ENCODE measurements around the gene SLCO3A1. TPM values are rescaled to one million over a fixed set of nuclear protein-coding genes. Genes with fewer than 3 reads are reported as not detected.

The SLCO3A1 gene
- total RNA-seq, 1 donor, result 17.2 TPM

DNA sequence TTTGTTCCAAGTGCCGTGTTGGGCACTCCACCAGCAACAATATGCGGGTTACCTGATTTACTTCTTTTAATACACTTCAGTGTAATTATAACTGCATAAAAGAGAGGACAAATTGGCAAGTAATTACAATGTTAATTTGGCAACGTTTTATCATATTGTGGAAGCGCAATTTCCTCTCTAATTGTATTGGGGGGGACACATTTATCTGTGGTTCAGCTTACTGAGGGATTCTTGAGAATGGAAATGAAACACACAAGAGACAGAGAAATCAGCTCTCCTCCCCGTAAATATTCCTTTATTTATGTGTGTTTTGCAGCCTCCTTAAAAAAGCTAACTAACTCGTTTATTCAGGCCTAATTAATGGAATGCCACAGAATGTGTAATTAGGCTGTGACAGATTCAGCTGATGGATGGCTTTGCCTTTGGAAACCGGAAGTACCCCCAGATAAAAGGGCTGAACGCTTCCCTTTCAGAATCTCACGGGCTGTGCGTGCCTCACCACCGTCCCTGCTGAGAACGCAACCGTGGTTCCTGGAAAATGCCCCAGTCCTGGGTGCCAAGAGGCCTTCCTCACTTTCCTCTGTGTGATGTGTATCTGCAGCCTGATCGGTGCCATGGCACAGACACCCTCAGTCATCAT, 293.1 kb downstream of the SLCO3A1 start:
- DNase-seq (ENCODE audit: low read depth in 2 of 3, low spot score in 2 of 3), result no peak

DNA sequence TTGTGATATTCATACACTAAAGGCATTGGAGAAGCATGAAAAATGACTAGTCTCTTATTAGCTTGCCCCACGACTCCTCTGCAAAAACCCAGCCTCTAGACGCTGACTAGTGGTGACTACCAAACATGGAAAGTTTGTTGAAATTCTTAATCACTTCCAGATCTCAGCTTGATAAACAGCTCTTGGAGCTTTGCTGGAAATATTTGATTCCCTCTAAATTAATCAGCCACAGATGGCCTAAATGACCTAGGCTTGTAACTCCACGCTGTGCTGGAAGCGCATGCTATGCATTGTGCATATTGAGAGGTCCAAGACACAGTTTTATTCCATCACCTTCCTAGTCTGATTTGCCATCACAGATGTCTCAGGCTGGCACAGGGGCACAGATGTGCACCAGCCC, 295.5 kb downstream of the SLCO3A1 start:
- DNase-seq (ENCODE audit: low read depth in 2 of 3, low spot score in 2 of 3), result no peak

DNA sequence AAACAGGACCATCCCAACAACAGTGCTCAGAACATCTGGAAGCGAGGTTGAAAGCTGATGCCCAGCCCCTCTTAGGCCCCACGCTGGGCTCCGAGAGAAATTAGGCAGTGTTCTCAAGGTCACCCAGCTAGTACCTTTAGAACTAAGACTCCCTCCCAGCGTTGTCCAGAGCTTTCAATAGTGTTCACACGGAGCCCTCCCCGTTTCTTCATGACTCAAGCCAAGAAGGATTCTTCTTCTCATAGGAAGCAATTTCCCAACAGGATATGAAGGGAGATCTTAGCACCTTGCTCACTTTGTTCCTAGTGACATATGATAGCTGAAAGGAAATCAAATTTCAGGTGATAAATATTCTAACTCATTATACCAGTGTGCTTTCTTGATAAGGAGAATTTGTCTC, 296.0 kb downstream of the SLCO3A1 start:
- no peak for DNase-seq (ENCODE audit: low read depth in 2 of 3, low spot score in 2 of 3)

DNA sequence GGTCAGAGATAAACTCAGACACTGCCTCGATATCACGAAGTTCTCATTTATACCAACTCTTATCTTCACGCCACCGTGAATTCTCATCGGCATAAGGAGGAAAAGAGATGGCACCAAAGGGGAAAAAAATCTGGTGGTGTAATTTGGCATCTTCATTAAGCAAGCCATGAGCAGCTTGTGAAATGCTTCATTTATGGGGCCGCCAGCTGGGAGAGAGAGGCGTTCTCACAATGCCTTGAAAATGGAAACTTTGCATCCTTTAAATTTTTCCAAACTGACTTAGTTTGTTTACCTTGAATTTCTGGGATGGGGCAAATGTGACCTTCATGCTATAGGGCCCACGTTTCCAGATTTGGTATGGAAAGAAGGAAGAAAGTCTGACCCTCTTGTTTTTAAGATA, 297.7 kb downstream of the SLCO3A1 start:
- no peak for DNase-seq (ENCODE audit: low read depth in 2 of 3, low spot score in 2 of 3)

DNA sequence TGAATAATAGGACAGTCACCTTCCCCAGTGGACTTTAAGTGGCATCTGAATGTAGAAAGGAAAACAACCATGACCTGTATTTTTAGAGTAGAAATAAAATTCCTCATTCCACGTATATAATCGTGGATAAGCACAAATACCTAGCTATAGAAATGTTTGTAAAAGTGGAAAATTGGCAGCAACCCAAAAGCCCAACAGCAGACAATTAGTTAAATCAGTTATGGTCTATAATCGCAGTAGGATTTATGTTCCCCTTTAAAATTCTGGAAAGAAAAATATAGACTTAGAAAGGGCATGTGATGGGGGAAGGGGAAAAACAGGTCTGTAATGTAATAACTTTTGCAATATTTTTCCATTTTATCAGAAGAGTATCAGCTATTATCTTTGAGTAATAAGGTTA, 298.2 kb downstream of the SLCO3A1 start:
- no peak for DNase-seq (ENCODE audit: low read depth in 2 of 3, low spot score in 2 of 3)

DNA sequence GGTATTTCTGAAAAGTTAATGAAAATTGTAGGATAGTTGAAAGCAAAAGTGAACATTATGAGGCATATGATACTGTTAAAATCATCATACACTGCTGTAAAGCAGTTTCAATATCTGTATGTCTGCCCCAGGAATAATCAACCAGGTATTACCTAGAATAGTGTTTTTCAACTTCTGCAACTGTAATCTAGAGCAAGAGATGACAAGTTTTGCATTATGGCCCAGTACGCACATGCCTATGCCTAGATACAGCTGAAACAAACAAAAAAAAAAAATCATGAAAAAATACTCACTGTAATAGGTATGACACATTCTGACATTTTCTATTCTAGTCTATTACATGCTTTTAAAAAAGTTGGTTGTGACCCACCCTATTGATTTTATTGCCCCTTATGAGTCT, 299.5 kb downstream of the SLCO3A1 start:
- DNase-seq (ENCODE audit: low read depth in 2 of 3, low spot score in 2 of 3), result no peak

DNA sequence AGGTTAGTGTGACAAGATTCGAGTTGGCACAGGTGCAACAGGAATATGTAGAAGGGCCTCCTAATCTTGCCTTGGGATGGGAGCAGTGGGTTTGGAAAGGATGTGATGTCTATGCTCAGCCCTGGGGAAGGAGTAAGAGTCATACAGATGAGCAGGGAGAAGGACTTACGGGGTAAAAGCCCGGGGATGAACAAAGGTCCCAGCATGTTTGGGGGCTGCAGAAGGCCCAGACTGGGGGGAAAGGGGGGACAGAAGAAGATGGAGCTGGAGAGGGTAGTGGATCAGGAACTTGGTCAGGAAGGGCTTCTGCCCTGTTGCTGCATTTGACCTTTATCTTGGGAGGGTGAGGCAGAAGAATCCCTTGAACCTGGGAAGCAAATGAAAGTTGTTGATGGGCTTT, 300.1 kb downstream of the SLCO3A1 start:
- no peak for DNase-seq (ENCODE audit: low read depth in 2 of 3, low spot score in 2 of 3)

DNA sequence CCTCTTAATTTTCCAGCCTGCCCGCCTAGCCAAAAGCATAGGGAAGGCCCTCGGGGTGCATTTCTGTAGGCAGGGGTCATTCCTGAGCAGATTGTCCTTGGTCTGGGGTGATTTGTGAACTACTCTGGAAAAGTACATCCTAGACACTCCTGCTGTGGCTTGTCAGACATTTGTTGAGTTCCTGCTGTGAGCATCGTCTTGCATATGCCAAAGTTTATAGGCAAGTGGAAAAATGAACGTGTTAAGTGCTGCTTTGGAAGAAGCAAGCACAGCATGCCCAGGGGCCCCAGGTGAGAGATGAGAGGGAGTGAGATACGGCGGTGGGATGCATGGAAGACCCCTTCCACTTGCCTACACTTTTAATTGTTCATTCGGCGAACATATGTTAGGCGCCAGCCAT, 302.4 kb downstream of the SLCO3A1 start:
- DNase-seq (ENCODE audit: low read depth in 2 of 3, low spot score in 2 of 3), result no peak

DNA sequence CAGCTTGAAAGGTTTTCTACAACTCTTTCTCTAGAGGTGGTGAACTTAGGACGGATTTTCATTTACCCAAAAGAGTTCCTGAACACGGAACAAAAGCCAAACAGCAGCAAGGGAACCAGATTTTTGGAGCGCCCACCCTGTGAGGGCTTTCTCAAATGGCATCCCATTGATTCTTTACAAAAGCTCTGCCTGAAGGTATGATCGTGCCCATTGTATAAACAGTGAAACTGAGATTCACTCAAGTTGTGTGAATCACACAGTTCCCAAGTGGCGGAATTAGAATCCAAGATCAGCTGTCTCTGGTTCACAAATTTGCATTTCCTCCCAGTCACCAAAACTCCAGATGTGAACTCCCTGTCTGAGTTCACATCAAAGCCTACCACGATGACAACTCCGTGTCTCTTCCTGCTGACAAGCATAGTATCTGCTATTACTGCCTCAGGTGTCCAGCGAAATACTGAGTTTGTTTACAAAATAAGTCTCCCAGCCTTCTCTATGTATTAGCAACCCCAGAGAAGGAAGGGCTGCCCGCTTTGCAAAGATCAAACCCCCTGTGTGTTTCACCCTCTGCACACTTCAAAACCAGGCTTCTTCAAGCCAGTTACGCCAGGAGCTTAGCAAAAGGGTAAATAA, 304.3 kb downstream of the SLCO3A1 start:
- DNase-seq (ENCODE audit: low read depth in 2 of 3, low spot score in 2 of 3), result no peak

DNA sequence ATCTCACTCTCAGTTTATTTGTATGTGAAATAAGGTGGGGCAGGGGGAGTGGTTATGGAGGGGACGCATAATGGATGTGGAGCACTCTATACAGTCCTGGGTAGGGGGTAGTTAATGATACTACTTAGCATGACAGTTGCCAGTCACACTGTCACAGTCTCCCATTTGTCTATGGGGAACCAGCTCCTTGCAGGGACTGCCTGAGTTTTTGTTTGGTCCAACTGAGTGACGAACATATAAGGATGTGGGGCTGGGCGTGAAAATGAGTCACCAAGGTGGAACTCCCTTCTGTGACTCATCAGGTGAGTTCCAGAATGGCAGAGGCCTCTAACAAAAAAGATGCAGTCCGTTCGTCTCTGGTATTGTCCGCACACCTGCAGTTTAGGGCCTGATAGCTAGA, 304.9 kb downstream of the SLCO3A1 start:
- no peak for DNase-seq (ENCODE audit: low read depth in 2 of 3, low spot score in 2 of 3)

DNA sequence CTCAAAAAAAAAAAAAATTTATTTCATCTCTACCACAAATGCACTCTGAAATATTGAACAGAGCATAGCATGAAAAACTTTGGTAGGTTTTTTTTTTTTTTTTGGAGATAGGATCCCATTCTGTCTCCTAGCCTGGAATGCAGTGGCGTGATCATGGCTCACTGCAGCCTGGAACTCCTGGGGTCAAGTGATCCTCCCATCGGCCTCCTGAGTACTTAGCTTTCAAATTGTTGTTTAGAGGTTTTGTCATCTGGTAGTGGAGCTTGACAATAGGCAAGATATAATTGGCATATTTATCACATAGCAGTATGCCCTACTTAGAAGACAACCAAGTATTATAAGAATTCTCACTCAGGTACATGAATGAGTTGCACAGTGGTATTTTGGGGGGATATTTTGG, 306.0 kb downstream of the SLCO3A1 start:
- no peak for DNase-seq (ENCODE audit: low read depth in 2 of 3, low spot score in 2 of 3)

DNA sequence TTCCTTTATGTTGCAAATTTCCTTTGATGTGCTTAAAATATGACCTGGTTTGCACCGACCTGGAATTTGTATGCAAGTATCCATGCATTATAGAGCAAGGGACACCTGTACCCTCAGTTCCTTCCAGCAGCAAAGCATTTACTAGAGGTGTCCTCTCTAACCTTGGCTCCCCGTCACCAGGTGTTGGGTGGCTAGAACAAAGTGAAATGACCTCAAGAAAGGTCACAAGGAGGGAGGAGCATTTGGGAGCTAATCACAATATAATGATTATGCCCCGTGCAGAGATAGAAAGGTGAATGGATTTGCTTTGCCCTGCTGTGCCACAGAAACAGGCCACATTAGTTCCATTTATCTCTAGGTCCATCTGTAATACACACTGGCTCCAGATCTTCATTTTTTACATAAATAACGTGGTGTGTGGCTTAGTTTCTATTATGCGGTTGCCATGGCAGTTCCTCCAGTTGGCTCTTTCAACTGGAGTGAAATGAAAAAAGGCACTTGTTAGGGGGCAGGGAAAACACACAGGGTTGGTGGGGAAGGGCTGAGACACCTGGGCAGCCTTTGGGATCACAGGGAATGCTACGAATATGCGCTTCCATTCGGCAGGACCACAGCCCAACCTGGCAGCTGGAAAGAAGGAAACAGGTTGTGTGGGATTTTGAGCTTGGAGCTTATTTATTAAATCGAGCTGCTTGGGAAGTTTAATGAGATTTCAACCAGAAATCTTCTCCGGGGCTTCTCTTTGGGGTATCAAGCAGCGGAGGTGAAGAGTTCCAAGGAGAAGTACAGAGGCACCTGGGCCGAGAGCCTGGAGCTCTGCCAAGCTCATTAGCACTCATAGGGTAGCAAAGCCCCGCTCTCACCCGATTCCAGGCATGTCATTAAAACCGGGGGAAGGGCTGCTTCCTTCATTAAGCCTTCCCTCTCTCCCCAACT, 306.7 kb downstream of the SLCO3A1 start:
- no peak for DNase-seq (ENCODE audit: low read depth in 2 of 3, low spot score in 2 of 3)

DNA sequence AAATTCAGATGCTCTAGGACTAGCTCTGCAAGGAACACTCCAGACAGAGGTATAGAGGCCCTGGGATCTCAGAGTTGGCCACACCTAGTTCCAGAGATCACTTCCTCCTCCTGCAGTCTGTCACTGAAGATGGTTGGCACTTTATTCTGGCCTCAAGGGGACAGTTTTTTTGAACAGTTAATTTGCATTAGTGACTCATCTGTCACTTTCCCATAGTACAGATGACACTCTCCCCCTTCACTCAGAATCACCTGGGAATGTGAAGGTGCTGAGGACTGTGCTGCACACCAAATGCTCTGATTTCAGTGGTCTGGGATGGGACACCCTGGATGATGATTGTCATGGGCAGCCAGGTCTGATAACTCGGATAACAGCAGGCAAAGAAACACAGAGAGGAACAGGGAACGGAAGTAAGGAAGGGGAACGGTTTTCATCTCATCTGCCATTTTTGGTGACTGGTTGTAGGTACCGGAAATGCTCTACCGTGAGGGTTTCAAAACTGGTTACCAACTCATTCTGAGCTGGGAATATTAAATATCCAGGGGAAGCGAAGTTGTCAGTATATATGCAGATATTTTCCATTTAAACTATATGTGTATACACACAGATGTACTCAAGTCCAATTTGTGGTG, 307.6 kb downstream of the SLCO3A1 start:
- no peak for DNase-seq (ENCODE audit: low read depth in 2 of 3, low spot score in 2 of 3)

DNA sequence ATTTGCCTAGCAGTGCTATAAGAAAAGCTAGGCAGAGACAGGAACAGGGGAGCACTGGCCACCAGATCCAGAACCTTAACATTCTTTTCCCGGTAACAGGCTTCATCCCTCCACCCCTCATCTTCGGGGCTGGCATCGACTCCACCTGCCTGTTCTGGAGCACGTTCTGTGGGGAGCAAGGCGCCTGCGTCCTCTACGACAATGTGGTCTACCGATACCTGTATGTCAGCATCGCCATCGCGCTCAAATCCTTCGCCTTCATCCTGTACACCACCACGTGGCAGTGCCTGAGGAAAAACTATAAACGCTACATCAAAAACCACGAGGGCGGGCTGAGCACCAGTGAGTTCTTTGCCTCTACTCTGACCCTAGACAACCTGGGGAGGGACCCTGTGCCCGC, 309.1 kb downstream of the SLCO3A1 start:
- DNase-seq (ENCODE audit: low read depth in 2 of 3, low spot score in 2 of 3), result no peak

DNA sequence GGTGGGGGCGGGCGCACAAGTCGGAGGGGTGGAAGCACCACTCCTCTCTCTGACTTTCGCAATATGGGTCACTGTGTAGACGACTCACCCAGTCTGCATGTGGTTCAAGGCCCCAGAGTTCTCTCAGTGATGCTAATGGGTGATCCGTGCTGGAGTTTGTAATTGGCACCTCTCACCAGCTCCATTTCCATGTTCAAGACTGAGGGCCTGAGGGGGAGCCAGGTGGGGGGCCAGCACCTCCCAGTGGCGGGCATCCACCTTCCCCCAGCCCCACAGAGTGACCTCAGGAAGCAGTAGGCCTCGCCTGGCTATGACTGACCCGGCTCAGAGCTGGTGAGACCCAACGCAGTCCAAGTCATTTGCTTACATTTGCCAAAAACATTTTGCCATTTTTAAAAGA, 310.1 kb downstream of the SLCO3A1 start:
- DNase-seq (ENCODE audit: low read depth in 2 of 3, low spot score in 2 of 3), result no peak

DNA sequence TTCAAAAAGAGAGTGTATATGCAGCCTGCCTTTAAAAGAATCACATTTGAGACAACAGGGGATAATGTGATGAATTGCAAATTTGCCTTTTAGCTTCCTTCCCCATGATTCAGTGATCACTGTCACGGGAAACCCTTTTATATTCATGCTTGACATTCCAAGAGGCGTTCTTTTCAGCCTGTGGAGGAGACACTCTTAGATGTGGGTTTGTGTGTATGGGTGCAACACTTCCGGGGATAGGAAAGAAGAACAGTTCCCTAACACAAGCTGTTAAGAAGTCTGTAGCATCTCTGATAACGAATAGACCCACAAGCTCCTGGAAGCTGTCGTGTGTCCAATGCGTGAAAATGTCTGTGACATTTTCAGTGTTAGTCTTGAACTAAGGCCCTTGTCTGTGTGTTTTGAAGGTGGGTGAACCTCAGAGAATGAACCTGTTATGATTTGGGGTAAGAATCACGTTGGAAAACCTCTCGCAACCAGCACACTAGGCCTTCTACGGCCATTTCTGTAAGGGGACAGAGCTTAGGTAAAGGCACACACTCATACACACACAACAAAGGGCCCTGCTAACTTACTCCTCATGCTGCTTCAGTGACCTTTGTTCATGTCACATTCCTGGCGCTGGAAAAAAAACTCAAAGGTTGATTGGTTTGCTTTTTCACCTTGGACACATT, 311.0 kb downstream of the SLCO3A1 start:
- DNase-seq (ENCODE audit: low read depth in 2 of 3, low spot score in 2 of 3), result no peak

DNA sequence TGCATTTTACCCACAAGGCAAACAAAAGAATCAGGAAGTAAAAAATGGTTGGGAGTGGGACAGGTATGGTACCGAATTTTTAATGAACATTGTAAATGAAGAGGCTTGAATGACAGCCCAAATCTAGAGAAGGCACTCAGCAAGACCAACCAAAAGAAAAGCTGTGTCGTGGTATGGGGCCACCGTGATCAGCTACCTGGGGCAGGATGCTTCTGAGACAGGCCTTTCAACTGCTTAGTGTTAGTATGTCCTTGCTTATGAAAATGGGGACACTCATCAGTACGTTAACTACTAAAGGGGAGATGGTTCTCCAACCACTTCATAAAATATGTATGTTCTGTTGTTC, 311.5 kb downstream of the SLCO3A1 start:
- no peak for DNase-seq (ENCODE audit: low read depth in 2 of 3, low spot score in 2 of 3)

DNA sequence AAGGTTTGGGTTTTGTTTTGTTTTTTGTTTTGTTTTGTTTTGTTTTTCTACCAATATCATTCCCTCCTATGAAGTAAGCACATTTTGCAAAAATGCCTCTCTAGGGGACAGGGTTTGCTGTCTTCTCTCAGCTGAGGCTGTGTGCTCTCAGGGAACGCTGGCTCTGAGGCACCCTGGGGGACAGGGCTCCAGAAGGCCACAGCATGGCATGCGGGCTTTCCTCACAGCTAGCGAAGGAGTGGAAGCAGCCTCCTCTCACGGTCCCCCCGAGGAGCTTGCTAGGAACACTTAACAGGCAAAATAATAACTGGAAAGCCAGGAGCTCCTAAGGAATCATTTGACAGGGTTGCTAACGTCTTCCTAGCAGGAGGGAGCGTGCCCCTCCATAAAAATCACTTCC, 312.5 kb downstream of the SLCO3A1 start:
- DNase-seq (ENCODE audit: low read depth in 2 of 3, low spot score in 2 of 3), result no peak

DNA sequence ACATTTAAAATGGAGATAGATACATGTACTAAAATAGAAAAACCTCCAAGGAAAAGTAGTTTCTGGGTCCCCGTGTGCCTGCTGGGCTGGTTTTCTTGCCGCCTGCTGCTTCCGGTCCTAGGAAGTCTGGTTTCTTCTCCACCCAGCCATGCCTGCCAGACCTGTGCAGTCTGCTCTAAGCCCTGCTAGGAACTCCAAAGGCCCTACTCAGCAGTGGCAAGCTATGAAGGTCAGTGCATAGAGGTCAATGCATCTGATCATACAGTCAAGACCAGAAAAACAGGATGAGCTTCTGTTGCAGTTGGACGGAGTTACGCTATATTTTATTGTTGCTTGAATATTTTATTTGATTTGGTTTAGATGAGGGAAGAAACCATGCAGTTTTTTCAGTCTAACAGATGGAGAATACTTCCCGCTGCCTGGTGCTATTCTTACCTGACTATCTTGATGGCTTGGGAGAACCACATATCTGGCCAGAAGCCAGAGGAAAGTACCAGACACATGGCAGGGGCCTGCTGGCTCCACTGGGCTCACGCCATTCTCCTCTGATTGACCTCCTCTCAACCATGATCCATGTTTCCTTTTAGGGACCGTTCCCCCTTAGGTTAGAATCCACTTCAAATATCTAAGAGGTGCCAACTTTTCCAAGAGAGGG, 313.4 kb downstream of the SLCO3A1 start:
- no peak for DNase-seq (ENCODE audit: low read depth in 2 of 3, low spot score in 2 of 3)

DNA sequence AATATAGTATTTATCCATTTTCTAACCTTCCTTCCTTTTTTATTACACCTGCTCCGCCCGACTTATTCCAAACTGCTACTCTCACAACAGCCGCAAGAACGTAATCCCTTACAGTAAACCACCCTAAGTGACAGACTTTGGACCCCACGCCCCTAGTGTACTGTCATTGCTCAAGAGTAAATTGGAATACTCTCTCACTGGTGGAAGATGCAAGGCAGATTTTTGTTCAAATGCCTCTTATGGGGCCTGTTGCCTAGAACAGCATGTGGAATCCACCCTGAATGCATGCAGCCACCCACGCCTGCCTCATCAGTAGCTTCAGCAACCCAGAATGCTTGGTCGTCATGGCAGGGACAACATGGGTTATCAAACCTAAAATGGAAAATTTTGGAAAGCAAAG, 313.9 kb downstream of the SLCO3A1 start:
- DNase-seq (ENCODE audit: low read depth in 2 of 3, low spot score in 2 of 3), result no peak

Data from hematopoietic multipotent progenitor cell (in vitro differentiated cells).